ENCODE data around the gene ASH1L.
"Not testable (repeated sequence)": the region's sequence is repeated elsewhere in the genome, so short reads cannot be mapped to it uniquely, and the experiment has no call there.

The ASH1L gene

GRCh38 chr1:155488419-155488818 is 74.2 kb downstream of the ASH1L start:
- DNase-seq = not testable (repeated sequence)

DNA sequence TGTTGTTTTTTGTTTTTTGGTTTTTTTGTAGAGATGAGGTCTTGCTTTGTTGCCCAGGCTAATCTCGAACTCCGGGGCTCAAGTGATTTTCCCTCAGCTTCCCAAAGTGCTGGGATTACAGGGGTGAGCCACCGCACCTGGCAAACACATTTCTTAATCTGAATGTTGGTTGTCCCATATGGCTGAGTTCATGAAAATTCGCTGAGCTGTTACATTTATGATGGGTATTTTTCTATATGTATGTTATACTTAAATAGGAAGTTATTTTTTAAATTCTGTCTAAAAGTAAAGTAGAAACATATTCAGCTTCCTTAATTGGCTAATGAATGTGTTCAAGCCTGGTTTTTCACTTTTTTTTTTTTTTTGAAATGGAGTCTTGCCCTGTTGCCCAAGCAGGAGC is 75.1 kb downstream of the ASH1L start:
- DNase-seq = no peak

GRCh38 chr1:155486952-155487351 is 75.7 kb downstream of the ASH1L start:
- DNase-seq = not testable (repeated sequence)

- no peak for DNase-seq
Measured at GRCh38 chr1:155485945-155486344, 76.7 kb downstream of the ASH1L start.

DNA sequence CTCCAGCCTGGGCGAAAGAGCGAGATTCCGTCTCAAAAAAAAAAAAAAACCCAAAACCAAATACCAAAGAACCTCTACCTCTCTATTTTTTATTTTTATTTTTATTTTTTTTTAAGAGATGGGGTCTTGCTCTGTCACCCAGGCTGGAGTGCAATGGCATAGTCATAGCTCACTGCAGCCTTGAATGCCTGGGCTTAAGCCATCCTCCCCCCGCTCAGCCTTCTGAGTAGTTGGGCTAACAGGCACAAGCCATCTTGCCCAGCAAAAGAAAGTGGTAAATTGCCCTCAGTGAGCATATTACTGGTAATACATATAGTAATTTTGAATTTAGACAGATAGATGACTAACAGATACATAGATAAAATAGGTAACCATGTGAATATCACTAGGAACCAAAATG is 77.4 kb downstream of the ASH1L start:
- DNase-seq = no peak

DNA sequence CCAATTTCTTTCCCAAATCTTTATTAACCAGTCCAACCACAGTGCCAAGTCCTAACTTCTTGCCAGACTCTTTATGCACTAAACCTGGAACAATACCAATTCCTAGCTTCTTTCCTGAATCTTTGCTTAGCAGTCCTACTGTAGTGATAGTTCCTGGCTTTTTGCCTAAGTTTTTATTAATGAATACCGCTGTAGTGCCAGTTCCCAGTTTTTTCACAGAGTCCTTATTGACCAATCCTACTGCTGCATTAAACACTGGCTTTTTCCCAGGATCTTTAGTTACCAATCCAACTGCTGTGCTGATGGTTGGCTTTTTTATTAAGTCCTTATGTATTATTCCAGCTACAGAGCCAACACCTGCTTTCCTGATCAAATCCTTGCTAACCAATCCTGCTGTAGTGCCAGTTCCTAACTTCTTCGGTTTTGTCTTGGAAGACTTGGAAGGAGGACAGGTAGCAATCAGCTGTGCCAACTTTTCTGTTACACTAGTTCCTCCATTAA is 80.8 kb downstream of the ASH1L start:
- DNase-seq = no peak

DNA sequence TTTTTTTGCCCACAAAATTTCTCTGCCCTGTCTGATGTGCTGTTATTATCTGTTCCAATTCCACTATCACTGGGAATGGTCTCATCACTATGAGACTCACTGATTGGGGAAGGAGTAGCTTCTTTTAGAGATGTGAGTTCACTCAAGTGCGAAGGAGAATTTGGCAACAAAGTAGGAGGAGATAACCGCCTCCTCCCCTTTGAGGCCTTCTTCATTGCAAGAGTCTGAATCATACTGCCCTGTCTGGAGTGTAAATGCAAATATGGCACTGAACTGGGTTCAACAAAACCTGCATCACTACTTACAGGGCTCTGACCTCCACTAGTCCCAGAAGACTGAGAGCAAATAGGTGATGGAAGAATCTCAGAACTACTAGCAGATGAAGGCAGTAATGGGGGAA is 83.4 kb downstream of the ASH1L start:
- DNase-seq = no peak

GRCh38 chr1:155478270-155478852 is 84.2 kb downstream of the ASH1L start:
- no peak for DNase-seq

GRCh38 chr1:155474146-155474545 is 88.5 kb downstream of the ASH1L start:
- DNase-seq = no peak

GRCh38 chr1:155473151-155473821 is 89.3 kb downstream of the ASH1L start:
- no peak for DNase-seq

GRCh38 chr1:155472491-155473083 is 90.0 kb downstream of the ASH1L start:
- DNase-seq = no peak

- no peak for DNase-seq
Measured at GRCh38 chr1:155471891-155472290, 90.7 kb downstream of the ASH1L start.

DNA sequence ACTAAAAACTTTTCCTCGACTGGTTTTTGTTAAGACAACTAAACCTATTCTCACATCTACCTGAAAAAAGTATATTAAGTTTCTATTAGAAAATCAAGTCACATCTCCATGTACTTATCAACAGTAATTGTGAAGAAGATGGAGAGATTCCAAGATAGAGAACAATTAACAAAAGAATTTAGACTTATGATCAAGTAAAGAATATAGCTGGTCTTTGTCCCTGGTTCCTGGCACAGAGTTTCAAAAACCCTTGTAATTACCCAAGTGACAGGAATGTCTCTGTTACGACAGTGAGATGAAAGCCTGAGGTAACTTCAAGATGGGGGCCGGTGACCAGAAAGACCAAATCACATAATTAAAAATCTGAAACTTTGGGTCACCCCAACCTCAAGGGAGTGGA is 91.6 kb downstream of the ASH1L start:
- no peak for DNase-seq

- DNase-seq = no peak
Measured at GRCh38 chr1:155466996-155467395, 95.6 kb downstream of the ASH1L start.

- no peak for DNase-seq
Measured at GRCh38 chr1:155466617-155466972, 96.0 kb downstream of the ASH1L start.

GRCh38 chr1:155463865-155464650 is 98.5 kb downstream of the ASH1L start:
- no peak for DNase-seq

DNA sequence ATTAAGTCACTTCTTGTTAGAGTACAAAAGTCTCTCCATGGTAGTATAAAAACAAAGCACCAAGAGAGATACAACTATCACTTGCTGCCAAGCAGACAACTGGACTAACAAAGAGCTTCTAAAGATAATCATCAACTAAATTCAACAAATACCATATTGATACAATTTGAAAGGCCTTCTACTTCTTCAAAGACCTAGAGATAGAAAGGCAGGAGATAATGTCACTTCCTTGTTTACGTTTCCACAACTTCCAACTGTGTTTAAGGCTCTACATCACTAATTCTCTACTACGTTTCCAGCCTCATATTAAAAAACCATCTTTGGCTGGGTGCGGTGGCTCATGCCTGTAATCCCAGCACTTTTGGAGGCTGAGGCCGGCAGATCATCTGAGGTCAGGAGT is 104.5 kb downstream of the ASH1L start:
- no peak for DNase-seq

DNA sequence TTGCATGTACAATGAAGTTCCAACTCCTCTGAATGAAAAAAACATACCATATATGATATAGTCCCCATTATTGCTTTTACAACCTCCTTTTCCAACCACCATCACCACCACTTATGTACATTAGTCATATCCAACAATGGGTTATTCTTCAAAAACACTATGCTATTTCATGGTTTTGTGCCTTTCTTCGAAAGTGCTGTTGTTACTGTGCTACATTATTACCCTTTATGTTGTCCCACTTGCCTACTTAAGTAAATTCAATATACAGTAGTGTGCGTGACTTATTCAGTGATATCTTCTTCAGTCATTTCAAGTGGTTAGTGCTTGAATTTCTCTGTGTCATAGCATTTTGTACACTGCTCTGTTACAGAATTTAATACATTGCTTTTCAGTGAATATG is 105.3 kb downstream of the ASH1L start:
- no peak for DNase-seq

- no peak for DNase-seq
Measured at GRCh38 chr1:155455588-155456195, 106.9 kb downstream of the ASH1L start.

- no peak for DNase-seq
Measured at GRCh38 chr1:155454096-155454495, 108.5 kb downstream of the ASH1L start.

DNA sequence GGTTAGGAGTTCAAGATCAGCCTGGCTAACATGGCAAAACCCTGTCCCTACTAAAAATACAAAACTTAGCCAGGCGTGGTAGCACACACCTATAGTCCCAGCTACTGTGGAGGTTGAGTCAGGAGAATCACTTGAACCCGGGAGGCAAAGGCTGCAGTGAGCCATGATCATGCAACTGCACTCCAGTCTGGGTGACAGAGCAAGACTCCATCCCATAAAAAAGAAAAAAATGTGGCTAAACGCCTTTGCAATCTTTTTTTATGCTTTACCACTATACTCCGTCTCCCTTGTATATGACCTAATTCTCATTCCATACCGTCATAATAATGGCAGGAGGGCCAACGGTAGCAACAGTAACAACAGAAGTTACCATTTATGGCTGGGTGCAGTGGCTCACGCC is 109.5 kb downstream of the ASH1L start:
- DNase-seq = no peak

DNA sequence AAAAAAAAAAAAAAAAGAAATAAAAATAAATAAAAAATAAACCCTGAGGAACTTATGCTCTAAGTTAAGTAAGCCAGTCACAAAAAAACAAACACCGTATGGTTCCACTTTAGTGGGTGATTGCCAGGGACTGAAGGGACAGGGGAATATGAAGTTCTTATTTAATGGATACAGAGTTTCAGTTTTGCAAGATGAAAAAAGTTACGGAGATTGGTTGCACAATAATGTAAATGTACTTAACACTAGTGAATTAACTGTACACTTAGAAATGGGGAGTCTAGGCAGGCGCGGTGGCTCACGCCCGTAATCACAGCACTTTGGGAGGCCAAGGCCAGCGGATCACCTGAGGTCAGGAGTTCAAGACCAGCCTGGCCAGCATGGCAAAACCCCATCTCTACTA is 111.4 kb downstream of the ASH1L start:
- no peak for DNase-seq

- DNase-seq = not testable (repeated sequence)
Measured at GRCh38 chr1:155442431-155442830, 120.2 kb downstream of the ASH1L start.

Data from NCI-H510A treated with DMSO at 0.1 percent for 48 hours (cell line).